A204.1 (cell line): ENCODE measurements around the gene AKAP6.

Experiments
- FAIRE-seq: peaks from 2 replicates; lab custom pipeline; 2012; peaks lifted over from hg19 to GRCh38; lab: Jason Lieb, UNC

AKAP6 gene

GRCh38 chr14:32709027-32709426 lies 379.9 kb downstream of the AKAP6 start:
- FAIRE-seq, result peak; percentile 99

- FAIRE-seq, result no peak
These were observed 381.2 kb downstream of the AKAP6 start for GRCh38 chr14:32710231-32710671.

GRCh38 chr14:32710731-32711680 lies 381.9 kb downstream of the AKAP6 start:
- FAIRE-seq, result peak; percentile 98

GRCh38 chr14:32713856-32714255 lies 384.8 kb downstream of the AKAP6 start:
- no peak for FAIRE-seq

- no peak for FAIRE-seq
These were observed 390.5 kb downstream of the AKAP6 start for GRCh38 chr14:32719601-32720000.

GRCh38 chr14:32720927-32721326 lies 391.8 kb downstream of the AKAP6 start:
- no peak for FAIRE-seq

- no peak for FAIRE-seq
These were observed 393.6 kb downstream of the AKAP6 start for GRCh38 chr14:32722631-32723183.

GRCh38 chr14:32724867-32725471 lies 395.9 kb downstream of the AKAP6 start:
- FAIRE-seq, result peak; percentile 83

- no peak for FAIRE-seq
These were observed 397.4 kb downstream of the AKAP6 start for GRCh38 chr14:32726516-32726915.

GRCh38 chr14:32727832-32728231 lies 398.7 kb downstream of the AKAP6 start:
- no peak for FAIRE-seq

GRCh38 chr14:32728526-32728925 lies 399.4 kb downstream of the AKAP6 start:
- FAIRE-seq, result no peak

- no peak for FAIRE-seq
These were observed 399.9 kb downstream of the AKAP6 start for GRCh38 chr14:32728976-32729375.

- no peak for FAIRE-seq
These were observed 402.2 kb downstream of the AKAP6 start for GRCh38 chr14:32731249-32731648.

GRCh38 chr14:32733015-32733414 lies 403.9 kb downstream of the AKAP6 start:
- no peak for FAIRE-seq

- FAIRE-seq, result no peak
These were observed 405.2 kb downstream of the AKAP6 start for GRCh38 chr14:32734261-32734660.

- FAIRE-seq, result no peak
These were observed 408.5 kb downstream of the AKAP6 start for GRCh38 chr14:32737621-32738020.

GRCh38 chr14:32738206-32738871 lies 409.2 kb downstream of the AKAP6 start:
- no peak for FAIRE-seq

GRCh38 chr14:32744811-32745445 lies 415.8 kb downstream of the AKAP6 start:
- no peak for FAIRE-seq

- no peak for FAIRE-seq
These were observed 425.1 kb downstream of the AKAP6 start for GRCh38 chr14:32754209-32754608.

GRCh38 chr14:32756173-32756572 lies 427.1 kb downstream of the AKAP6 start:
- no peak for FAIRE-seq

GRCh38 chr14:32756775-32757174 lies 427.7 kb downstream of the AKAP6 start:
- no peak for FAIRE-seq

GRCh38 chr14:32757568-32757967 lies 428.5 kb downstream of the AKAP6 start:
- no peak for FAIRE-seq
